ENCODE measurements around the gene LRP6. TPM values are rescaled to one million over a fixed set of nuclear protein-coding genes. Genes with fewer than 3 reads are reported as not detected.

LRP6 gene
- total RNA-seq, 4 donors from 2014 or later, result 15.1 to 25.9 (median 22.0) TPM

DNA sequence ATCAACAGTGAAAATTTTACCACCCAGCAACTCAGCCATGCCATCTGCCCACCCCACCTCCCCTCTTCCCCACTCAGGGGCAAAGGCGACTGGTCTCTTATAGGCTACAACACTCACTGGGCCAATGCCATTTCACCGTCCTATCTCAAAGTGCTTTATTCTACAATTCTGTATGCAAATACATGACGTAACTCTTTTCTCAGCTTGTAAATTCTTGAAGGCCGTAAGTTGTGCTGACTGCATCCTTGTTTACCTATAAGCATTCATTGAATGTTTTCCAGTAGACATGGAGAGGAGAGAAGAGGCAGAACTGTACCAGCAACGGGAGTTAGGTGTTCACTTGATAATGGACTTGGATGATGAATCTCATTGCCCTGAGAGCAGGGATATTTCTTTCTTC lies 180.5 kb downstream of the LRP6 start:
- DNase-seq (ENCODE audit: low spot score) (no peak), ATAC-seq (ENCODE audit: low FRiP score) (no peak)
- TF ChIP-seq, protein P1, sequence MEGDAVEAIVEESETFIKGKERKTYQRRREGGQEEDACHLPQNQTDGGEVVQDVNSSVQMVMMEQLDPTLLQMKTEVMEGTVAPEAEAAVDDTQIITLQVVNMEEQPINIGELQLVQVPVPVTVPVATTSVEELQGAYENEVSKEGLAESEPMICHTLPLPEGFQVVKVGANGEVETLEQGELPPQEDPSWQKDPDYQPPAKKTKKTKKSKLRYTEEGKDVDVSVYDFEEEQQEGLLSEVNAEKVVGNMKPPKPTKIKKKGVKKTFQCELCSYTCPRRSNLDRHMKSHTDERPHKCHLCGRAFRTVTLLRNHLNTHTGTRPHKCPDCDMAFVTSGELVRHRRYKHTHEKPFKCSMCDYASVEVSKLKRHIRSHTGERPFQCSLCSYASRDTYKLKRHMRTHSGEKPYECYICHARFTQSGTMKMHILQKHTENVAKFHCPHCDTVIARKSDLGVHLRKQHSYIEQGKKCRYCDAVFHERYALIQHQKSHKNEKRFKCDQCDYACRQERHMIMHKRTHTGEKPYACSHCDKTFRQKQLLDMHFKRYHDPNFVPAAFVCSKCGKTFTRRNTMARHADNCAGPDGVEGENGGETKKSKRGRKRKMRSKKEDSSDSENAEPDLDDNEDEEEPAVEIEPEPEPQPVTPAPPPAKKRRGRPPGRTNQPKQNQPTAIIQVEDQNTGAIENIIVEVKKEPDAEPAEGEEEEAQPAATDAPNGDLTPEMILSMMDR (IDR thresholded peaks at IDR 0.05), result no peak

GRCh38 chr12:12083688-12084087 lies 183.2 kb downstream of the LRP6 start:
- DNase-seq (ENCODE audit: low spot score), result no peak
- no peak for ATAC-seq (ENCODE audit: low FRiP score)
- TF ChIP-seq, protein P1 (IDR thresholded peaks at IDR 0.05), result no peak

DNA sequence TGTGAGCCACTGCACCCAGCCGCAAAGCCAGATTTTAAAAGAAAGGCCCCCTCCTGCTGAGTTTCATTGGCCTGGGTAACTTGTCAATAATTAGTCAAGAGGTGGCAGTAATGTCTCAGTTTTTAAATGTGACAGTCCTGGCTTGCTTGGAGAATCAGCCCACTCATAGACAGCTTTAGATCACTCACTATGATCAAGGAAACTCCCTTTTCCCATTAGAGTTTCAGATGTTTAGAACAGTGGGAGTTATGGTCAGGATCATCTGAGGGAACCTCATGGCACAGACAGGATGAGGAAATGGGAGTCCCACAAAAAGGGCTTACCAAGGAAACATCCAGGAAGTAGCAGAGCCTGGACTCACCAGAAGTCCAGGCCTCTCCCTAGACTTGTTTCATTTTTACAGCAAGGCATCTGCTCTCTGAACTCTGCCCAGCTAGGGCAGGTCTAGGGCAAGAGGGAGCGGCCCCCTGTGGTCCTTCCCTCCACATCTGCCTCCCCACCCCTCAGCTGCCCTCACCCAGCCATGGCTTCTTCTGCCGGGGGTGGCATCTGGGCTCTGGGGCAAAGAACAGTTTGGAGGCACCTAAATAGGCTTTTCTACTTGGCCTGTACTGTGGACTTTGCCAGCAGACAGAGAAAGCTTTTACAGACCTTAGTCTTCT lies 184.9 kb downstream of the LRP6 start:
- DNase-seq (ENCODE audit: low spot score) (no peak), ATAC-seq (ENCODE audit: low FRiP score) (no peak)
- TF ChIP-seq, protein P1 (IDR thresholded peaks at IDR 0.05), result no peak

- DNase-seq (ENCODE audit: low spot score), result no peak
- TF ChIP-seq, protein P1 (IDR thresholded peaks at IDR 0.05), result no peak
- no peak for ATAC-seq (ENCODE audit: low FRiP score)
Observed at GRCh38 chr12:12079291-12079690, 187.6 kb downstream of the LRP6 start.

GRCh38 chr12:12072064-12072760 lies 194.6 kb downstream of the LRP6 start:
- ATAC-seq (ENCODE audit: low FRiP score), result no peak
- DNase-seq (ENCODE audit: low spot score), result no peak
- TF ChIP-seq, protein P1 (IDR thresholded peaks at IDR 0.05), result no peak

DNA sequence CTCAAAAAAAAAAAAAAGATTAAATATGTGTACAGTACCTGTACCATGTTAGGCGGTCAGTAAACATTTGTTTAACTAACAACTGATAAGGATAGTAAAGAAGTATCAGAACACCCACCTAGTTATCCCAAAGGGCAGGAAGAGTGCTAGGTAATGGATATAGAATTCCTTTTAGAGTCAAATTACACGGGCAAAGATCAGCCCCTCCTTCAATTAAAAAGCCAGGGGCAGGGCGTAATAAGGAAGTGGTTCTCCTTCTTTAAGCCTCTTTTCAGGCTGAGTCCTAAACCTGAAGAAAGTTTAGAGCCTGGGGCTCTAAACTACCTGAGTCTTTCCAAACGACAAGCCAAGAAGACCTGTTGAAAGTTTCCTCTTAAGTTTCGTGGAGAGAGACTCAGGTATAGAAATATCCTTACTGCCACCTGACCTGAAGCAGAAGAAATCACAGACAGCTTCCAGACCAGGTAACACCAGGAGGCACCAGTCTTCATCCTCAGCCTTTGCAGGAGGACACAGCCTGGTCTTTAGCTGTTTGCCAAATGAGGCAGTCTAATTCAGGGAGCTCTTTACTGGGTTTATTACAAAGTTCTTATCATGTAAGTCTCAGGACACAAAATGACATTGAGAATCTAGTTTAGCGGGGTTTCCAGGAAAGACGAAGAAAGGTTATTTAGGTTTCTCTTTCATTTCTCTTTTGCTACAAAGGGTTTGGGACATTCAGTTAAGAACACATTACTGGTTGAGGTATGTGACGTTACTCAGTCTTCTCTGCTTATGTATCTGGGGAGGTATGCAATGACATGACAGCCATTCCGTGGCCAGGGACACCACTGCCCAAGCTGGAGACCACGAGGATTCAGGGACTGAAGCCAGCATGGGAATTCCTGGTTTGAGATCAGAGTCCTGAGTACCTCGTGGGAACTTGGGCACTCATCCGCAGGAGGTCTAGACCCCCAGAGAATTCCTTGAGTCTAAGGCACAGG lies 195.9 kb downstream of the LRP6 start, which contains the start of gene BCL2L14:
Gene BCL2L14 (plus strand): TSS at position 266 of the 983 bp plus-strand sequence. CDS start 8,367 bp downstream, outside the sequence.
- TF ChIP-seq, protein P1 (IDR thresholded peaks at IDR 0.05), result no peak
- DNase-seq (ENCODE audit: low spot score) (no peak), ATAC-seq (ENCODE audit: low FRiP score) (no peak)
